PC-3 (cell line): ENCODE measurements around the gene MYLK4.

Experiments
- CTCF ChIP-seq: fragments of 300-600 bp; sonication (generic); conservative IDR thresholded peaks from 2 replicates; pipeline ENCODE4 v1.5.1; 2017; ENCODE audit warnings: antibody characterized with exemption, low read depth, mild to moderate bottlenecking, low read length
- EZH2 ChIP-seq: fragments of 300-600 bp; sonication (generic); IDR thresholded peaks from one replicate; pipeline ENCODE4 v1.6.1; 2017; ENCODE audit warnings: antibody characterized with exemption, mild to moderate bottlenecking, low read length; ENCODE audit not compliant: unreplicated experiment
- EZH2phosphoT487 ChIP-seq: fragments of 300-600 bp; sonication (generic); IDR thresholded peaks from 2 replicates; pipeline ENCODE4 v1.6.1; 2018; ENCODE audit warnings: mild to moderate bottlenecking, antibody characterized with exemption, low read length, borderline replicate concordance

DNA sequence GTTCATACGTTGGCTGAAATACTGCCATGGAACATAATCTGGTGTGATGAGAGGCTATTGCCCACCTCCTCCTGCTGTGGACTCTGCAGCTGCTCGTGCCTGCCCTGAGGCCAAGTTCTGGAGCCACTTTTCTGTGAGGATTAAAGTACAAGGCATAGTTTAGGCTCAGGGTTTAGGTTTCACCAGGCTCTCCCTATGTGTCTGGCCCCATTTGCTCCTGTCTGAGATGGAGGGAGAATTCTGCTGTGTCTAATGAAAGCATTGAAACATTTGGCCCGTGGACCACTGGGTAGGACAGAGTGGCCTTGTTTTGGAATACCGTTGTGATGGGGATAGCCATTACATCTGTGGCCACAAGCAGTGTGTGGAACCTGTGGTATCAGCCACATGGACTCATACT, 20.4 kb upstream of the MYLK4 start:
- TF ChIP-seq CTCF, result no peak
- TF ChIP-seq EZH2, result no peak
- no peak for TF ChIP-seq EZH2phosphoT487
